Globus pallidus (tissue), 1 donor: ENCODE data around the gene EEF1G.

Experiments used
- DNase-seq: peaks from one replicate; pipeline ENCODE4 v3.0.0-alpha.2; 2015; ENCODE audit warnings: low spot score

Gene EEF1G

DNA sequence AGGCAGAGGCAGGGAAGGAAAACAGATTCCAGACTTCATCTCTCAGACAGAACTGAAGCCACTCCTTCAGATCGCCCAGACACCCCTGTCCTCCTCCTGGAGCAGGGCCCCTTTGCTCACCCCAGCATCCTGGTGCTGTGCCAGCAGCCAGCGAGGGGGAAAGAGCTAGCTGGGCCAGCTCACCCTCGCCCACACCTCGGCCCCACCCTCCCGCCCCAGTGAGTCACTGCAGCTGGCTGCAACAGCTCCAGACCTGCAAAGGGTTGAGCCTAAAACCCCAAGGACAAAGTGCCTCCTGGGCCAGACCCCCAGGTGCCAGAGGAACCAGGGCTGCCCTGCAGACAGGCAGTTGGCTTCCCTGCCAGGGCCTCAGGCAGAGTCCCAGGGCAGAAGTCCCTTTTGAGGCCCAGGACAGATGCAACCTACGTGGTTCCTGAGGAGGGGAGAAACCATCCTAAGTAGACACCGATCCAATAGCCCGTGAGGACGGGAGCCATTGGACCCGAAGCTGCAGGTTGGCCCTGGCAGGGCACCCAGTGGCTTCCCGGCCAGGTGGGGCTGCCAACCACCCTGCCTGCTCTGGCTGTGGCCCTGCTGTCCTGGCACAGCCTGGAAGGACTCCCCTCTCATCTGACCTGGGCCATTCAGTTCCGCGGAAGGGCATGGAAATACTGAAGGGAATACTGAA, 34.3 kb downstream of the EEF1G start:
- DNase-seq = no peak

DNA sequence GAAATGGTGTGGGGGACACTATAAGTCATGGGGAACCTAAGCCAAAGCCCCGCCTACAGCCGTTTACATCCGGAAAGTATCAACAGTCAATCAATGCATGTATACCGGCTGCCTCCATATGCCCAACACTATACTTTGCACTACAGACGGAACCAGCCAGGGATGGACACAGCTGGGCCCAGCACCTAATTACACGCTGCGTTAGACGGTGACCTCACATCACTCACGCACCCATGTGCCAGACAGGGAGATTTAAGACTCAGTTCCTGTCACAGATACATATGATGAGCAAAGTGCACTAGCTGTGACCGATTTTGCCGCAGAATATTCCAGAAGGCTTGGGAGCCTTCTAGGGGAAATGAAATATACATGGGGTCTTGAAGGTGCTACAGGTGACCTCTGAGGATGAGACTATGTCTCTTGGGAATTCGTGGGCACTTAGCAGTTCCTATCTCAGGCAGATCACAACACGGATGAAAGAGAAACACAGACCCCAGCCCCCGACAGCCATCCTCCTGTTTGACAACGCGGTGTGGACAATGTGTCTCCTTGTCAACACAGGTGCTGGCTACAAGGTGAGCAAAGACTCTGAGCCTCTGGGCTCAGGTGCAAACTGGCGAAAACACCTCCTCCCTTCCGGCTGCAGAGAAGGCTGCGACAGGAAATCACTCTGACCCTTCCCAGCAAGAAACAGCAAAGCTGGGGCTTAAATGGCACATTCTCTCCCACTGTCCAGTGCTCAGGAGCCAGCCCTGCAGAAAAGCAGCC, 35.0 kb downstream of the EEF1G start:
- no peak for DNase-seq

- DNase-seq = no peak
These were observed 37.3 kb downstream of the EEF1G start for GRCh38 chr11:62536301-62536957.

GRCh38 chr11:62535802-62536201, 37.9 kb downstream of the EEF1G start:
- DNase-seq = no peak

DNA sequence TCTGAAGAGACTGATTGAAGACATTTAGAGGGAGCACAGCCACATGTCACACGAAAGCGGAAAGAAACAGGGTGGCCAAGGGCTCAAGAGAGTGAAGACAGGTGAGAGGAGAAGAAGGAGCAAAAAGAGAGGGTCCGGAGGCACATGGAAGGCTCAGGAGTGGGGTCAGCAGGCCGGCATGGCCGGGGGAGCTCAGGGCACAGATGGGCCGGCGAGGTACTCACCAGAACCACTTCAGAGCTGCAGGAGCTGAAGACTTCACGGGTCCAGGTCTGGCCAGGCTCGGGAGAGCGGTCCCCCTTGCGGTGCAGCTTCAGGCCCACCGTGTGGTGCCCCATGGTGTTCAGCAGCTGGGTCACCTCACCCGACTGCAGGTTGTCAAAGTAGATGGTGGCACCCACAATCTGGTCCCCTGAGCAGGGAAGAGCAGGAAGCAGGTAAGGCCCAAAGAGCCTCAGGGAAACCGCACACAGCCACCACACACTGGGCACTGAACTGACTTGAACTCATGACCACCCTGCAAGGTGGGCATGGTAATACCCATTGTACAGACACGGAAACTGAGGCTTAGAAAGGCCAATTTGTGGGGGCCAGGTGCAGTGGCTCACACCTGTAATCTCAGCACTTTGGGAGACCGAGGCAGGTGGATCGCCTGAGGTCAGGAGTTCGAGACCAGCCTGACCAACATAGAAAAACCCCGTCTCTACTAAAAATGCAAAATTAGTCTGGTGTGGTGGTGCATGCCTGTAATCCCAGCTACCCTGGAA, 38.7 kb downstream of the EEF1G start:
- no peak for DNase-seq

- DNase-seq = no peak
These were observed 41.6 kb downstream of the EEF1G start for GRCh38 chr11:62532096-62532495.

DNA sequence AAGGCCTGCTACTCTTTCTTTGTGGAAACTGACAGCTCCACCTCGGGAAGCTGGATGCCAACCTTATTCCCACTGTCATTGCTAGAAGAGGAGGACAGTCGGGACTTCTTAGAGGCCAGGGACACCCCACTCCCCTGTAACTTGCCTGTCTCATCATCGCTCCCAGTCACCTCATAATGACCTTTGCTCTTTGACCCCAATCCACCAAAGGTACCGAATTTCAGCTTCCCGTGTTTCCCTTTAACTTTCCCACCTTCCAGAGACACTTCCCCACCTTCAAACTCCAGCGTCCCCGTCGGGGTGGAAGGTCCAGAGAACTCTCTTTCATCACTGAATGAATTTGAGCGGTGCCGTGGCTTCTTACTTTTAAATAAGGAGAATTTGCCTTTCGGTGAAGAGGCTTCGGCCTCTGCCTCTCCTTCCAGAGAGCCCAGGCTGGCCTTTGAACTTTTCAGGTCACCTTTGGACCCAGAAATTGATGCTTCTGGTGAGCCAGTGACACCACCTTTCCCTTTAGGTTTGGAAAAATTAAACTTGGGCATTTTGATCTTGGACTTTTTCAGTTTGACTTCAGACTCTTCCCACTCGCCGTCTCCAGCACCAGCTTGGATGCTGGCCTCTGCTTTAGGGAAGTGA, 56.8 kb downstream of the EEF1G start:
- no peak for DNase-seq

- no peak for DNase-seq
These were observed 59.5 kb downstream of the EEF1G start for GRCh38 chr11:62514151-62514550.

DNA sequence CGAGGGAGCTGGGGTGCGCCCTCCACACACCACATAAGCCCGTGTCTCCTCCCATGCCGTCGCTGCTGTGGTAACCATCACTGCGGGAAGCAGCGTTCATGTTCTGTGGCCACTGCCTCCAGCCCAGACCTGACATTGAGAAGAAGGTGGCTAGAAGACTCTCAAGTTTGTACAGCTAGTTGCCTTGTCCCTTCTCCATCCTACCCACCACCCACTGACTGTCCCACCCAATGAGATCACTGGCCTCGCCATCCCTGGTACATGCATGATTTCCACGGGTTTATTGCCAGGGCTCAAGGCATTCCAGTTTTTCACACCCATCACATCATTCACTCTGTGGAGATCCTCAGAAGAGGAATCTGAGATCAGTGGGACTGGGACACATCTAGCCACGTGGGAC, 60.1 kb downstream of the EEF1G start:
- no peak for DNase-seq

- no peak for DNase-seq
These were observed 60.7 kb downstream of the EEF1G start for GRCh38 chr11:62512961-62513360.
